ENCODE results near the gene STX4. TPM values are rescaled to one million over a fixed set of nuclear protein-coding genes. Genes with fewer than 3 reads are reported as not detected.
A peak's percentile ranks its signal among the peaks of the same experiment; 100 is the strongest.

Gene STX4
- total and polyA plus RNA-seq, 9 of the 15 experiments (the other 6 are each of a cell fraction or from before 2014, with no cell fraction given), result 3.2 to 48.0 (median 21.5) TPM

DNA sequence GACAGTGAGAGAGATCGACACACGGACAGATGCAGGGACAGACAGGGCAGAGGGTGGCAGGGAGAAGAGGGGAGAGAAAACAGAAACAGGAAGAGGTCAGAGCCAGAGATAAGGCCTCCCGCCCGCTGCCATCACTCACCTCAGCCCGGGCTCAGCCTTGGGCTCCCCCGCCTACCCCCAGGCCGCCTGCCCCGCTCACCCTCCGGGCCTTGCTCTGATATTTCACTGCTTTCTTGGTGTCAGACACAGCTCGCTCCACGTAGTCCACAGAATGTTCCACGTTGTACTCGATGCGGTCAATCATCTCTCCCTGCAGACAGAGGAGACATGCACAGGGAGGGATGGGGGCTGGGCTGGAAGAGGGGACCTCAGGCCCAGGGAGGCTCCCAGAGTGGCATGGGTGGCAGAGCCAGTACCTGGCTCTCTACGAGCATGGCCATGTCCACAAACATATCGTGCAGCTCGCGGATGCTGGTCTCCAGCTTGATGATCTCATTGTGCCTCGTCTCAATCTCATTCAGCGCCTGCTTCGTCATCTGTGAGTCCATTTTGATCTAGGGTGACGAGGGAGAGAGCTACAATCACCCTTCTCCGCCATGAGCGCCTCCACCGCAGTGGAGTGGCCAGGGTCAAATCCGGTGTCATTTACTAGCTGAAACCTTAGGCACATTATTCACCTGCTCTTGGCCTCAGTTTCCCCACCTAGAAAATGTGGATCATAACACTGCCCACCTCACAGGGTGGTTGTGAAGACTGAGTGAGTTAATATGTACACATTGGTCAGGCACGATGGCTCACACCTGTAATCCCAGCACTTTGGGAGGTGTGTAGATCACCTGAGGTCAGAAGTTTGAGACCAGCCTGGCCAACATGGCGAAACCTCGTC lies 40.2 kb upstream of the STX4 start (continued):
- TF ChIP-seq PCBP1 (IDR thresholded peaks at IDR 0.05; ENCODE audit: low read depth, low read length, poor library complexity, severe bottlenecking), result no peak
- TF ChIP-seq KDM1A (IDR thresholded peaks at IDR 0.05), result no peak
- no peak for TF ChIP-seq SMARCB1 (IDR thresholded peaks at IDR 0.05; ENCODE audit: insufficient read length, low read depth)
- no peak for TF ChIP-seq ZNF408 (CRISPR knock-in tag; IDR thresholded peaks at IDR 0.05; ENCODE audit: low read depth)
- TF ChIP-seq, protein P1, sequence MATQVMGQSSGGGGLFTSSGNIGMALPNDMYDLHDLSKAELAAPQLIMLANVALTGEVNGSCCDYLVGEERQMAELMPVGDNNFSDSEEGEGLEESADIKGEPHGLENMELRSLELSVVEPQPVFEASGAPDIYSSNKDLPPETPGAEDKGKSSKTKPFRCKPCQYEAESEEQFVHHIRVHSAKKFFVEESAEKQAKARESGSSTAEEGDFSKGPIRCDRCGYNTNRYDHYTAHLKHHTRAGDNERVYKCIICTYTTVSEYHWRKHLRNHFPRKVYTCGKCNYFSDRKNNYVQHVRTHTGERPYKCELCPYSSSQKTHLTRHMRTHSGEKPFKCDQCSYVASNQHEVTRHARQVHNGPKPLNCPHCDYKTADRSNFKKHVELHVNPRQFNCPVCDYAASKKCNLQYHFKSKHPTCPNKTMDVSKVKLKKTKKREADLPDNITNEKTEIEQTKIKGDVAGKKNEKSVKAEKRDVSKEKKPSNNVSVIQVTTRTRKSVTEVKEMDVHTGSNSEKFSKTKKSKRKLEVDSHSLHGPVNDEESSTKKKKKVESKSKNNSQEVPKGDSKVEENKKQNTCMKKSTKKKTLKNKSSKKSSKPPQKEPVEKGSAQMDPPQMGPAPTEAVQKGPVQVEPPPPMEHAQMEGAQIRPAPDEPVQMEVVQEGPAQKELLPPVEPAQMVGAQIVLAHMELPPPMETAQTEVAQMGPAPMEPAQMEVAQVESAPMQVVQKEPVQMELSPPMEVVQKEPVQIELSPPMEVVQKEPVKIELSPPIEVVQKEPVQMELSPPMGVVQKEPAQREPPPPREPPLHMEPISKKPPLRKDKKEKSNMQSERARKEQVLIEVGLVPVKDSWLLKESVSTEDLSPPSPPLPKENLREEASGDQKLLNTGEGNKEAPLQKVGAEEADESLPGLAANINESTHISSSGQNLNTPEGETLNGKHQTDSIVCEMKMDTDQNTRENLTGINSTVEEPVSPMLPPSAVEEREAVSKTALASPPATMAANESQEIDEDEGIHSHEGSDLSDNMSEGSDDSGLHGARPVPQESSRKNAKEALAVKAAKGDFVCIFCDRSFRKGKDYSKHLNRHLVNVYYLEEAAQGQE (IDR thresholded peaks at IDR 0.05; ENCODE audit: borderline replicate concordance), result no peak
- TF ChIP-seq, protein P1 (CRISPR knock-in tag; IDR thresholded peaks at IDR 0.05; ENCODE audit: low read depth), result no peak
- no peak for TF ChIP-seq TARDBP (IDR thresholded peaks at IDR 0.05)
- TF ChIP-seq, protein P2, sequence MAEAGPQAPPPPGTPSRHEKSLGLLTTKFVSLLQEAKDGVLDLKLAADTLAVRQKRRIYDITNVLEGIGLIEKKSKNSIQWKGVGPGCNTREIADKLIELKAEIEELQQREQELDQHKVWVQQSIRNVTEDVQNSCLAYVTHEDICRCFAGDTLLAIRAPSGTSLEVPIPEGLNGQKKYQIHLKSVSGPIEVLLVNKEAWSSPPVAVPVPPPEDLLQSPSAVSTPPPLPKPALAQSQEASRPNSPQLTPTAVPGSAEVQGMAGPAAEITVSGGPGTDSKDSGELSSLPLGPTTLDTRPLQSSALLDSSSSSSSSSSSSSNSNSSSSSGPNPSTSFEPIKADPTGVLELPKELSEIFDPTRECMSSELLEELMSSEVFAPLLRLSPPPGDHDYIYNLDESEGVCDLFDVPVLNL (CRISPR knock-in tag; IDR thresholded peaks at IDR 0.05; ENCODE audit: low read depth), result no peak
- no peak for TF ChIP-seq HNRNPH1 (optimal IDR thresholded peaks at IDR 0.05; ENCODE audit: low read depth, low read length)
- TF ChIP-seq CREM (IDR thresholded peaks at IDR 0.05; ENCODE audit: low read depth), result peak; percentile 72
- TF ChIP-seq ZBTB1 (CRISPR knock-in tag; IDR thresholded peaks at IDR 0.05; ENCODE audit: borderline replicate concordance, low read depth), result no peak
- peak; percentile 41; the same call in 1 of the 2 replicates for TF ChIP-seq BCL6 (CRISPR knock-in tag; IDR thresholded peaks at IDR 0.05)
- no peak for TF ChIP-seq RBM25 (IDR thresholded peaks at IDR 0.05; ENCODE audit: low read depth, low read length, severe bottlenecking)
- TF ChIP-seq, protein P3, sequence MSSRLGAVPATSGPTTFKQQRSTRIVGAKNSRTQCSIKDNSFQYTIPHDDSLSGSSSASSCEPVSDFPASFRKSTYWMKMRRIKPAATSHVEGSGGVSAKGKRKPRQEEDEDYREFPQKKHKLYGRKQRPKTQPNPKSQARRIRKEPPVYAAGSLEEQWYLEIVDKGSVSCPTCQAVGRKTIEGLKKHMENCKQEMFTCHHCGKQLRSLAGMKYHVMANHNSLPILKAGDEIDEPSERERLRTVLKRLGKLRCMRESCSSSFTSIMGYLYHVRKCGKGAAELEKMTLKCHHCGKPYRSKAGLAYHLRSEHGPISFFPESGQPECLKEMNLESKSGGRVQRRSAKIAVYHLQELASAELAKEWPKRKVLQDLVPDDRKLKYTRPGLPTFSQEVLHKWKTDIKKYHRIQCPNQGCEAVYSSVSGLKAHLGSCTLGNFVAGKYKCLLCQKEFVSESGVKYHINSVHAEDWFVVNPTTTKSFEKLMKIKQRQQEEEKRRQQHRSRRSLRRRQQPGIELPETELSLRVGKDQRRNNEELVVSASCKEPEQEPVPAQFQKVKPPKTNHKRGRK (tag; IDR thresholded peaks at IDR 0.05), result no peak
- TF ChIP-seq CC2D1A (IDR thresholded peaks at IDR 0.05), result no peak
- TF ChIP-seq SETDB1 (IDR thresholded peaks at IDR 0.05; ENCODE audit: low read length), result no peak
- TF ChIP-seq RBM34 (IDR thresholded peaks at IDR 0.05; ENCODE audit: borderline replicate concordance, insufficient read depth, low read length), result no peak
- TF ChIP-seq BRF1 (IDR thresholded peaks at IDR 0.05; ENCODE audit: borderline replicate concordance, extremely low read depth, insufficient read length), result no peak

All from K562 (cell line).